Stimulated activated CD8-positive, alpha-beta memory T cell treated with anti-CD3 and anti-CD28 coated beads, Interleukin-4, amount 100 ng/mL, for 1 hour (primary cell): ENCODE measurements around the gene MEGF6.
A peak's percentile ranks its signal among the peaks of the same experiment; 100 is the strongest.

Experiments used
- DNase-seq, 2 donors: peaks; one replicate each; pipeline ENCODE4 v3.0.0-alpha.2; 2020; ENCODE audit warnings: low read depth in 2 of 2, low spot score in 1 of 2

Gene MEGF6

GRCh38 chr1:3611170-3612019, at the start of gene MEGF6:
MEGF6 (minus strand) TSS chr1:3611508; CDS start chr1:3611268, 240 bp downstream.
- peak; percentile 37 to 39 for DNase-seq

- no peak for DNase-seq
Observed at GRCh38 chr1:3660704-3661103, 49.4 kb upstream of the MEGF6 start.

GRCh38 chr1:3659093-3659492, 47.8 kb upstream of the MEGF6 start:
- DNase-seq: no peak

- DNase-seq: no peak
Observed at GRCh38 chr1:3658231-3658615, 46.9 kb upstream of the MEGF6 start.

GRCh38 chr1:3657578-3658230, 46.4 kb upstream of the MEGF6 start:
- DNase-seq: no peak

- DNase-seq: no peak
Observed at GRCh38 chr1:3657096-3657475, 45.8 kb upstream of the MEGF6 start.

GRCh38 chr1:3656450-3657095, 45.3 kb upstream of the MEGF6 start:
- no peak for DNase-seq

GRCh38 chr1:3654549-3655281, 43.4 kb upstream of the MEGF6 start:
- no peak for DNase-seq

GRCh38 chr1:3653286-3653618, 41.9 kb upstream of the MEGF6 start:
- no peak for DNase-seq

GRCh38 chr1:3652548-3653285, 41.4 kb upstream of the MEGF6 start:
- no peak for DNase-seq

- no peak for DNase-seq
Observed at GRCh38 chr1:3651930-3652547, 40.7 kb upstream of the MEGF6 start, which contains the start of gene TP73. TP73 (plus strand) TSS chr1:3652516; CDS start chr1:3682366, 29,850 bp downstream.

GRCh38 chr1:3651026-3651929, 40.0 kb upstream of the MEGF6 start:
- DNase-seq: no peak

GRCh38 chr1:3650248-3651025, 39.1 kb upstream of the MEGF6 start:
- no peak for DNase-seq

GRCh38 chr1:3649342-3650247, 38.3 kb upstream of the MEGF6 start, which contains the start of gene WRAP73:
WRAP73 (minus strand) TSS chr1:3650103; CDS start chr1:3649999, 104 bp downstream.
- peak; percentile 66 to 77 for DNase-seq

GRCh38 chr1:3646596-3646995, 35.3 kb upstream of the MEGF6 start:
- DNase-seq: no peak

GRCh38 chr1:3645666-3646355, 34.5 kb upstream of the MEGF6 start:
- DNase-seq: no peak

- DNase-seq: no peak
Observed at GRCh38 chr1:3645247-3645646, 33.9 kb upstream of the MEGF6 start.
